Right cardiac atrium (tissue), 5 donors: ENCODE measurements around the gene CACNG7. TPM values are rescaled to one million over a fixed set of nuclear protein-coding genes. Genes with fewer than 3 reads are reported as not detected.
"Not testable (repeated sequence)": the region's sequence is repeated elsewhere in the genome, so short reads cannot be mapped to it uniquely, and the experiment has no call there.

Source experiments
- ATAC-seq, 2 donors: fragments of 200-7000 bp; cut with Tn5 transposase; one replicate each; pipeline versions ENCODE4 v1.8.0 to v1.9.1; 2020; ENCODE audit warnings: moderate library complexity in 2 of 2, mild to moderate bottlenecking in 1 of 2
- DNase-seq, 3 donors: peaks; one replicate each; pipeline ENCODE4 v3.0.0-alpha.2; 2020
- H3K27ac ChIP-seq: one replicate; pipeline ENCODE4 v1.5.1; 2013; ENCODE audit warnings: mild to moderate bottlenecking, low read length, control low read depth, moderate library complexity
- H3K27me3 ChIP-seq: one replicate; pipeline ENCODE4 v1.6.1; 2013; ENCODE audit not compliant: control insufficient read depth, insufficient read depth
- H3K4me1 ChIP-seq: one replicate; pipeline ENCODE4 v1.6.1; 2013; ENCODE audit warnings: low read length; ENCODE audit not compliant: control insufficient read depth, insufficient read depth
- H3K4me3 ChIP-seq: one replicate; pipeline ENCODE4 v1.5.1; 2013; ENCODE audit warnings: low read length, control low read depth
- H3K9me3 ChIP-seq: one replicate; pipeline ENCODE4 v1.6.1; 2013; ENCODE audit warnings: low read length; ENCODE audit not compliant: control insufficient read depth
- WGBS: extraction: QIAGEN DNeasy Blood & Tissue Kit; methylation state at CpG from one replicate; pipeline ENCODE4 v1.1.7; 2013; 5-methylcytosine and 5-hydroxymethylcytosine counted together
- intact Hi-C, 4 donors: fragments of 100-400 bp; cut with DNase I; formaldehyde crosslinking; loops; one replicate each; pipeline versions ENCODE4 v1.11.0 to v1.14.0; 2022 to 2023
- polyA plus RNA-seq: library from polyadenylated mRNA; stranded (reverse); fragments of 200-250 nt; gene quantifications from one replicate; pipeline ENCODE4 v1.2.3, GENCODE V29; 2013
- total RNA-seq, 4 donors: library from RNA; stranded (reverse); fragmentation: NEBNext Ultra II Directional; extraction: Animal tissue kit (Norgen Biotek cat#: 25700); gene quantifications; one replicate each; pipeline ENCODE4 v1.2.1, GENCODE V29; 2021
- donor health status: healthy with polysubstance abuse.
- donor health status: DM: no; HTN: yes; CAD: no.
- donor health status: DM: no; HTN: no; CAD: no.
- donor health status: DM: no; HTN: yes; CAD: no; lungs with severe emphysema.
- donor health status: DM: yes; HTN: yes; CAD: no.

CACNG7 gene
- total and polyA plus RNA-seq, 5 donors = 0.05 TPM; not detected in 4

DNA sequence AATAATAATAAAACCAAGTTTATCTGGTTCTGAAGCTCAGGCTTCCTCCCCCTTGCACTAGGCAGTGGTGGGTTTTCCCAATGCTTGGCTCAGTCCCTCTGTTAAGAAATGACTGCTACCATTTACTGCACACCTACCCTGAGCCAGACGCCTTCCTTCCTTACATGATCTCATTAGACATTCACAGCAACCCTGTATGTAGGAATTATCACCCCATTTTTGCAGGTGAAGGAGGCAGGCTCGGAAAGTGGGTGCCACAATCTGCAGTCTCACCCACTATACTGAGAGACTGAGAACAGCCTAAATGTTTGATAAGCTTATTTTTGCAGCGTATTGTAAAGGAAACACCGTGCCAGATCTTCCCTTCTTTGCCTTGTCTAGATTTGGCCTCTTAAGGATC, 35.3 kb downstream of the CACNG7 start:
- 69% methylated on average over 4 of the region's 4 CpGs for WGBS
- ATAC-seq = no peak
- no peak for DNase-seq
- H3K9me3 ChIP-seq = no peaks in the 10 kb centered on the region
- H3K27me3 ChIP-seq = no peaks in the 10 kb centered on the region
- no peak overlapping the region for H3K4me3 ChIP-seq
- intact Hi-C loops = no loop called here
- H3K4me1 ChIP-seq = no peaks in the 10 kb centered on the region
- H3K27ac ChIP-seq = no peak overlapping the region

DNA sequence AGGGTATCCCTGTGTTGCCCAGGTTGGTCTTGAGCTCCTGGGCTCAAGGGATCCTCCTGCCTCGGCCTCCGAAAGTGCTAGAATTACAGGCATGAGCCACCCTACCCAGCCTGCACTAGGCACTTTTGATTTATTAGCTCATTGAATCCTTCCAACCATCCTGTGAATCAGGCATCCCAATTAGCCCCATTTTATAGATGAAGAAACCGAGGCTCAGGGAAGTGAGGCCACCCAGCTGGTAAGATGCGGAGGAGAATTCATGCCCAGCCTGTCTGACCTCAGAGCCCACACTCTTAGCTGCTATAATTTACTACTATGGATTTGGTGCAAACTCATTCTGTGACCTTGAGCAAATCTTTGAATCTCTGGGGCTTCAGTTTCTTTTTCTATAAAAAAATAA, 35.9 kb downstream of the CACNG7 start:
- no peak overlapping the region for H3K4me3 ChIP-seq
- intact Hi-C loops = no loop called here
- no peaks in the 10 kb centered on the region for H3K9me3 ChIP-seq
- H3K4me1 ChIP-seq = no peaks in the 10 kb centered on the region
- no peaks in the 10 kb centered on the region for H3K27me3 ChIP-seq
- H3K27ac ChIP-seq = no peak overlapping the region
- ATAC-seq (no peak), DNase-seq (no peak)
- WGBS = 87% methylated on average over 4 of the region's 4 CpGs

DNA sequence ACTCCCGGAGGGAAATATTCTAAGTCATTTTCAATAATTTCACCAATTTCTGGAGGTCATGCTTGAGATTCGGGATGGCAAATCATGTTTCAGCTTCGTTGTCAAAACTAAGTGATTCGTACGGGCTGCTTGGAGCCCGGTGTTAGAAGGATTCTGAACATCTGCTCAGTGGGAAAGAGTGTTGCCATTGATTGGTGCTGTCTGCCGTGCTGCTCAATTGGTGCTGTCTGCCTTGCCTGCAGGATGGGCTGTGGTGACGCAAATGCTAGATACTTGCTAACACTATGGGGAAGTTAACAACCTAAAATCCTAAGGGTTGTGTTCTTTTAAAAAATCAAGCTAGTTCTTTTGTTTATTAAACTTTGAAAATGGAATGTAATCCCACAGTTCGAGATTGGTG, 36.4 kb downstream of the CACNG7 start:
- ATAC-seq = no peak
- no peak overlapping the region for H3K27ac ChIP-seq
- no peaks in the 10 kb centered on the region for H3K27me3 ChIP-seq
- no peak overlapping the region for H3K4me3 ChIP-seq
- H3K9me3 ChIP-seq = no peaks in the 10 kb centered on the region
- WGBS = 47% methylated on average over 9 of the region's 9 CpGs
- DNase-seq = no peak
- no peaks in the 10 kb centered on the region for H3K4me1 ChIP-seq
- intact Hi-C loops = no loop called here

DNA sequence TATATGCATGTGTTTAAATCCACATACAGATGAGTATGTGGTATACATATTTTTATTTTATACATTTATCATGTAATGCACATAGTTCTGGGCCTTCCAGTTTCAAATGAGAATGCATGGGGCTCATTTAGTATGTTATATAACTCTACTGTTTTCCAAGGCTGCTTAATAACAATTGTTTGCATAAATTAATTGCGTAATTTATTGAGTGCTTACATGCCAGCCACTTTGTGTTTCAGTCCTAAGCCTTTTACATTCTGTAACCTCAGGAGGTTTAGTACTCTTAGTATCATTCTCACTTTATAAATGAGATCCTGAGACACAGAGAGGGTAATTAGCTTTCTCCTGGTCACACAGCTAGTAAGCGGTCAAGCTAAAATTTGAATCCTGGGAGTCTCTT, 36.9 kb downstream of the CACNG7 start:
- no peak for ATAC-seq
- no peaks in the 10 kb centered on the region for H3K4me1 ChIP-seq
- no peak overlapping the region for H3K27ac ChIP-seq
- intact Hi-C loops = no loop called here
- no peaks in the 10 kb centered on the region for H3K9me3 ChIP-seq
- no peaks in the 10 kb centered on the region for H3K27me3 ChIP-seq
- H3K4me3 ChIP-seq = no peak overlapping the region
- no peak for DNase-seq
- whole genome bisulfite sequencing = 98% methylated on average over 2 of the region's 2 CpGs

DNA sequence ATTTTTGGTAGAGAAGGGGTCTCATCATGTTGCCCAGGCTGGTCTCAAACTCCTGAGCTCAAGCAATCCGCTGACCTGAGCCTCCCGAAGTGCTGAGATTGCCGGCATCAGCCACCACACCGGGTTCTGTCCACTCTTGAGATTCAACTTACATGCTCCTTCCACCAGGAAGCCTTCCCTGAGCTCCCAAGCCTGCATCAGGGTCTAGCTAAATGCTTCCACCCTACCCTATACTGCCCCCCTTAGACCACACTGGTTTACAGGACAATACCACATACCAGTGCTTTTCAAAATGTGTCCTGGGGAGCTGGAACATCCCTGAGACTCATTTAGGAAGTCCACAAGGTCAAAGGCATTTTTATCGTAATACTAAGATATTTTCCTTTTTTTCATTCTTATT, 38.5 kb downstream of the CACNG7 start:
- ATAC-seq (no peak), DNase-seq (no peak)
- no peaks in the 10 kb centered on the region for H3K9me3 ChIP-seq
- 56% methylated on average over 5 of the region's 5 CpGs for WGBS
- intact Hi-C loops = no loop called here
- no peaks in the 10 kb centered on the region for H3K4me1 ChIP-seq
- H3K27me3 ChIP-seq = no peaks in the 10 kb centered on the region
- H3K4me3 ChIP-seq = no peak overlapping the region
- H3K27ac ChIP-seq = no peak overlapping the region

DNA sequence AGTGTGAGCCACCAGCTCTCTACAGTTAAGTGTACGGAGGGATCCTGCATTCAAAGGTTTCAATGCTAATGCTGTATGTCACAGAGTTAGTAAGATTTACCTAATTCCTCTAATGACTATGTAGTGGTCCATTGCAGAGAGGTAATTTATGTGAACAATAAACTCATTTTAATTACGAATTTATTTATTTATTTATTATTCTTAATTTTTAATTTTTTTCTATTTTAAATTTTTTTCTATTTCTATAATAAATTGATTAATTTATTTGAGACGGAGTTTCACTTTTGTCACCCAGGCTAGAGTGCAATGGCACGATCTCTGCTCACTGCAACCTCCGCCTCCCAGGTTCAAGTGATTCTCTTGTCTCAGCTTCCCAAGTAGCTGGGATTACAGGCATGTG, 39.5 kb downstream of the CACNG7 start:
- WGBS = 74% methylated on average over 5 of the region's 5 CpGs
- H3K27me3 ChIP-seq, intact Hi-C loops, H3K9me3 ChIP-seq, H3K27ac ChIP-seq, ATAC-seq, DNase-seq, H3K4me1 ChIP-seq, H3K4me3 ChIP-seq: not testable (repeated sequence)

DNA sequence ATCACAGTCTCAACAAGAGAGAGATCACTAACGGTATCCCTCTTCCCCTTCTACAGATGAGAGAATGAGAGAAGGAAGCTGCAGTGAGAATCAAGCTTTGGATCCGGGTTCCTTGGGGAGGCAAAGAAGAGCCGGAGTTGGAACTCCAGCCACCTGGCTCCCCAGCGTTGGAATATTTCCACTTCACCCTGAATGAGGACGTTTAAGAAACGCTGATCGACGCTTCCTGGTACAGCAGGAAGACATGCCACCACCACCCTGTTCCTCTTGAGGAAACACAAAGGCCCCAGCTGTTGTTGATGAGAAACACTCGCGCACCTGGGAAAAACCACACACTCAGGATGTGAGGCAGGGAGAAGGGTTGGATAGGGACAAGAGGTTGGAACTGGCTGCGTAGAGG, 42.4 kb downstream of the CACNG7 start:
- Histone ChIP-seq H3K9me3 (no peaks in the 10 kb centered on the region), H3K27me3 (no peaks in the 10 kb centered on the region), H3K4me3 (no peak overlapping the region), H3K27ac (no peak overlapping the region), H3K4me1 (no peaks in the 10 kb centered on the region)
- no peak for DNase-seq
- ATAC-seq = no peak
- 37% methylated on average over 11 of the region's 11 CpGs for WGBS
- intact Hi-C loops = no loop called here

DNA sequence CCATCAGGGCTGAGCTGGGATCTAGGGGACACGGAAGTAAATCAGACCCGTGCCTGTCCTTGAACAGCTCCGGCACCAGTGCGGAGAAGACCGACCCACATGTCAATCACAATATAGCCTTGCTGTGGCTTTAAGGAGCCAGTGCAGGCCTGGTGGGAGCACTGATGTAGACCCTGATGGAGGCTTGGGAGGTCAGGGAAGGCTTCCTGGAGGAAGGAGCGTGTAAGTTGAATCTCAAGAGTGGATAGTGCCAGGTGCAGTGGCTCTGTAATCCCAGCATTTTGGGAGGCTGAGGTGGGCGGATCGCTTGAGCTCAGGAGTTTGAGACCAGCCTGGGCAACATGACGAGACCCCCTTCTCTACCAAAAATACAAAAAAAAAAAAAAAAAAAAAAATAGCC, 42.9 kb downstream of the CACNG7 start:
- no peak for ATAC-seq
- H3K9me3 ChIP-seq = no peaks in the 10 kb centered on the region
- intact Hi-C loops = no loop called here
- no peaks in the 10 kb centered on the region for H3K27me3 ChIP-seq
- no peak overlapping the region for H3K4me3 ChIP-seq
- H3K27ac ChIP-seq = no peak overlapping the region
- H3K4me1 ChIP-seq = no peaks in the 10 kb centered on the region
- 78% methylated on average over 9 of the region's 9 CpGs for WGBS
- no peak for DNase-seq

DNA sequence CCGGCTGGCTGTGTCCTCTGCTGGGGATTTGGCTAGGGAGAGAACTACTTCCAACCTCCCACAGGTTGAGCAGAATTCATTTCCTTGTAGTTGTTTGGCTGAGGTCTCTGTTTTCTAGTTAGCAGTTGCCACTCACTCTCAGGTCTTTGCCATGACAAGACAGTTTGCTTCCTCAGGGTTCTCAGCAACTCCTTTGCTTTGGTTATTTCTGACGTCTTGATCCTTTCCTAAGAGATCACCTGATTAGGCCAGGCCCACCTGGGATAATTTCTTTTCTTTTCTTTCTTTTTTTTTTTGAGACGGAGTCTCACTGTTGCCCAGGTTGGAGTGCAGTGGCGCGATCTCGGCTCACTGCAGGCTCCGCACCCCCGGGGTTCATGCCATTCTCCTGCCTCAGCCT, 44.3 kb downstream of the CACNG7 start:
- DNase-seq = no peak

DNA sequence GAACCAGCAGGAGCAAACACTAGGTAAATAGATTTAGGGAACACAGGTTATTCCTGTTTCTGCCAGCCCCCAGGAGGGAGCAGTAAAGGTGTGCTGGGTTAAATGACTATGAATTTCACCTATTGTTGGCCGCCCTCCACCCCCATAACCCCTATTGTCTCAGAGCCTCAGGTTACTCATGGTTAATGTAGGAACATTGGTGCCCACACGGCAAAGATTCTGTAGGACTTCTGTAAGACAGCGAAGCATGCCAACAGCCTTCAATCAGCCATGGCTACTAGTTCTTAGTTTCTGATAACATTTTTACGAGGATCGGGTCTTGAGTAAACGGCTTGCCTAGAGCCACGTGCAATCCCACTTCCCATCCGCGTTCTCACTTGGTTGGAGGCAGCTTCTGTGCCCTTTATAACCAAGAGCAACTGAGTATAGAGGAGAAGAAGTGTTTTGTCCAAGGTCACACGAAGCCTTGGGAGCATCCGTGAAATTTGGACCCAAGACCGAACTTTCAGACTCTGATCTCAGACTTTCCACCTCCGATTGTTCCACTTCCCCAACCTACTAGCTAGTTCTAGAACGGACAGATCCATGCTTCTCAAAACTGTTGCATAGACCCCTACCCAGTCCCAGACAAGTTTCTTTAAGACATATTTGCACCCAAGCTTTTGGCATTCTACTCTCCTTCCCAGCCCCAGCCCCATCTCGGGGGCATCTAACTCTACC, 48.5 kb downstream of the CACNG7 start:
- Histone ChIP-seq H3K27ac (no peak overlapping the region), H3K9me3 (no peaks in the 10 kb centered on the region), H3K4me1 (no peaks in the 10 kb centered on the region), H3K4me3 (no peak overlapping the region), H3K27me3 (no peaks in the 10 kb centered on the region)
- ATAC-seq = no peak
- 4% methylated on average over 15 of the region's 15 CpGs for WGBS
- intact Hi-C loops = no loop called here
- no peak for DNase-seq

More for the DNA sequence above, 44.3 kb downstream of the CACNG7 start:
- intact Hi-C loops = no loop called here
- Histone ChIP-seq H3K4me1 (no peaks in the 10 kb centered on the region), H3K27ac (no peak overlapping the region), H3K27me3 (no peaks in the 10 kb centered on the region), H3K9me3 (no peaks in the 10 kb centered on the region), H3K4me3 (no peak overlapping the region)
- ATAC-seq = no peak
- 90% methylated on average over 8 of the region's 8 CpGs for WGBS

DNA sequence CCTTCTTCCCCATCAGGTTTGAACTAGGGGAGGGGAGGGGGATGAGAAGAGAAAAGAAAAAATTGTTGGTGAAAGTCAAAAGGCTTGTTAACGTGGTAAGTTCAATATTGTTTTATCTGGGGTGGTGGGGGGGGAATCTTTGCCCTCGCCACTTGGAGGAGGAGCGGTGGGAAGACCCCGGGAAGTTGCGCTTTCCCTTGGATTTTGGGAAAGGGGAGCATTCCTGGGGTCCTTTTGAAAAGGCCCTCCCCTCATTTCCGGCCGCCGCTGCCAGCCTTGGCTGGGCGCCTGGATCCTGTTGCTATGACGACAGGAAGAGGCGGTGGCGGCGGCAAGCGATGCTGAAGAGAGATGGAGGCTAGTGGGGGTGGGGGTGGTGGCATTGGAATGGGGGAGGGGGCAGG, 49.1 kb downstream of the CACNG7 start:
- WGBS = 1% methylated on average over 14 of the region's 14 CpGs
- H3K4me1 ChIP-seq = no peaks in the 10 kb centered on the region
- no peak overlapping the region for H3K27ac ChIP-seq
- no peak for DNase-seq
- ATAC-seq = no peak
- H3K4me3 ChIP-seq = no peak overlapping the region
- H3K9me3 ChIP-seq = no peaks in the 10 kb centered on the region
- intact Hi-C loops = no loop called here
- H3K27me3 ChIP-seq = no peaks in the 10 kb centered on the region
